HG03045 (cell line): ENCODE data around the gene DOCK11.
A peak's percentile ranks its signal among the peaks of the same experiment; 100 is the strongest.
"Not testable (repeated sequence)": the region's sequence is repeated elsewhere in the genome, so short reads cannot be mapped to it uniquely, and the experiment has no call there.

Experiments used
- ATAC-seq: cut with Tn5 transposase; IDR thresholded peaks from one replicate; pipeline ENCODE4 v1.9.1; 2021; ENCODE audit warnings: mild to moderate bottlenecking, moderate library complexity; ENCODE audit not compliant: unreplicated experiment

DOCK11 gene

GRCh38 chrX:118682258-118683014 is 186.8 kb downstream of the DOCK11 start:
- no peak for ATAC-seq

GRCh38 chrX:118685393-118685792 is 189.8 kb downstream of the DOCK11 start:
- ATAC-seq: no peak

- no peak for ATAC-seq
These were observed 193.3 kb downstream of the DOCK11 start for GRCh38 chrX:118688935-118689334.

GRCh38 chrX:118693843-118694242 is 198.2 kb downstream of the DOCK11 start:
- ATAC-seq: no peak

- ATAC-seq: no peak
These were observed 199.0 kb downstream of the DOCK11 start for GRCh38 chrX:118694638-118695037.

- no peak for ATAC-seq
These were observed 203.0 kb downstream of the DOCK11 start for GRCh38 chrX:118698516-118699170.

DNA sequence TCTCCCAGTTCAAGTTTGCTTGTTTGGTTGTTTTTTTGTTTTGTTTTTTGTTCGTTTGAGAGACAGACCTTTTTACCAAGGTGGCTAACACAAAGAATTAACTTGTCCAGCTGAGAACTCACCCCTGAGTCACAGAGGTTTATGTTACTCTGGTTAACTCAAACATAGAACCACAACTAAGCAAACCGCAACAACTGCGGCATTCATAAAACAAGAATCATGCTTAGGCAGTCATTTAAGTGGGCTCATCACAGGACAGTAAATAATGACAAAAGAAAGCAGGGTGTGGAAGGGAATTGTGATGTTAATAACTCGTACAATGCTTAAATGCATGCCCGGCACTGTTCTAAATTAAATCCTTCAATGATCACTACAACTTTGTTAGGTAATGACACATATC is 207.1 kb downstream of the DOCK11 start:
- no peak for ATAC-seq

DNA sequence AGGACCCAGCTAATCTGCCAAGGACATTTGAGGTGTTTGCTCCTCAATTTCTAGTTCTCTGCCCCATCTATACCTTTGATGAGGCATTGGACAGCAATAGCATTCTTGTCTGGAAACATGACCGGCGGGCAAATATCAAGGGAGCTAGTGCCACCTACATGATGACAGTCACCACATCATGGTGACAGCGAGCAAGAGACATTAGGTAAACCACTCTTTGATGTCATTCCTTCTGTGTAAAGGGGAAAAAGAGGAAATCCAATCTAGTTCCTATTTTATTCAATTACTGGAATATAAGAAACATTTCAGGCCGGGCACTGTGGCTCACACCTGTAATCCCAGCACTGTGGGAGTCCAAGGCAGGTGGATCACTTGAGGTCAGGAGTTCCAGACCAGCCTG is 211.1 kb downstream of the DOCK11 start:
- no peak for ATAC-seq

GRCh38 chrX:118714521-118714920 is 218.9 kb downstream of the DOCK11 start:
- ATAC-seq: no peak

DNA sequence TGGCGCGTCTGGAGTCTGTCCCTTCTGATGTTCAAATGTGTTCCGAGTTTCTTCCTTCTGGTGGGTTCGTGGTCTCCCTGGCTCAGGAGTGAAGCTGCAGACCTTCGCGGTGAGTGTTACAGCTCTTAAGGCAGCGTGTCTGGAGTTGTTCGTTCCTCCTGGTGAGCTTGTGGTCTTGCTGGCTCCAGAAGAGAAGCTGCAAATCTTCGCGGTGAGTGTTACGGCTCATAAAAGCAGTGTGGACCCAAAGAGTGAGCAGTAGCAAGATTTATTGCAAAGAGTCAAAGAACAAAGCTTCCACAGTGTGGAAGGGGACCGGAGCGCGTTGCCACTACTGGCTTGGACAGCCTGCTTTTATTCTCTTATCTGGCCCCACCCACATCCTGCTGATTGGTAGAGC is 220.3 kb downstream of the DOCK11 start:
- not testable (repeated sequence) for ATAC-seq

DNA sequence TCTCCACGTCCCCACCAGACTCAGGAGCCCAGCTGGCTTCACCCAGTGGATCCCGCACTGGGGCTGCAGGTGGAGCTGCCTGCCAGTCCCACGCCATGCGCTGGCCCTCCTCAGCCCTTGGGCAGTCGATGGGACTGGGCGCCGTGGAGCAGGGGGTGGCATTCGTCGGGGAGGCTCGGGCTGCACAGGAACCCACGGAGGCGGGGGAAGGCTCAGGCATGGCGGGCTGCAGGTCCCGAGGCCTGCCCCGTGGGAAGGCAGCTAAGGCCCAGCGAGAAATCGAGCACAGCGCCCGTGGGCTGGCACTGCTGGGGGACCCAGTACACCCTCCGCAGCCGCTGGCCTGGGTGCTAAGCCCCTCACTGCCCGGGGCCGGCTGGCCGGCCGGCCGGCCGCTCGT is 221.2 kb downstream of the DOCK11 start:
- not testable (repeated sequence) for ATAC-seq

DNA sequence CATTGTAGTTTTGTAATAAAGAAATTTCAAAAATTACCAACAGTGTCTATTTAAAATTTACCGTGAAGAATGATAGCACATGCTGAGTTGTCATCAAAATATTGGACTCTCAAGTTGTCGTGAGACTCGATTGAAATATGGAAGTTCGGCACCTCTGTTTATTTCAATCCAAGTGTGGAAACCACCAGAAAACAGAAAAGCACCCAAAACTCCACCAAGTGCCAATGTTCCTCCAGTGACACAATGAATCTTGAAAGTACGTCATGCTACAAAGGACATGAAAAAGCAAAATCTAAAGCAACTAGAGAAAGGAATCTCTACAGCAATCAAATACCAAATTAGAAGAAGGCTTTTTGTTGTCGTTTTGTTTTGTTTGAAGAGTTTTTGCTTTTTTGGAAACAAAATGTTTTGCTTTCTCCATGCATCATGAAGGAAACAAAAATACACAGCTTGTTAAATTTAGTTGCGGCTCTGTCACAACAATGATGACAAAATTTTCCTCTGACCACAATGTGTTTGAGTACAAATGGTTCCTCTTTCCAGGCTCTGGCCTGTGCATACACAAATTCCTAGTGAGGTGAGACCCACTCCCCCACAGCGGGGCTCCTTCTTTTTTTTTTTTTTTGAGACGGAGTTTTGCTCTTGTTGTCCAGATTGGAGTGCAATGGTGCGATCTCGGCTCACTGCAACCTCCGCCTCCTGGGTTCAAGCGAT is 222.2 kb downstream of the DOCK11 start:
- ATAC-seq: no peak

- ATAC-seq: no peak
These were observed 223.1 kb downstream of the DOCK11 start for GRCh38 chrX:118718737-118719136.

DNA sequence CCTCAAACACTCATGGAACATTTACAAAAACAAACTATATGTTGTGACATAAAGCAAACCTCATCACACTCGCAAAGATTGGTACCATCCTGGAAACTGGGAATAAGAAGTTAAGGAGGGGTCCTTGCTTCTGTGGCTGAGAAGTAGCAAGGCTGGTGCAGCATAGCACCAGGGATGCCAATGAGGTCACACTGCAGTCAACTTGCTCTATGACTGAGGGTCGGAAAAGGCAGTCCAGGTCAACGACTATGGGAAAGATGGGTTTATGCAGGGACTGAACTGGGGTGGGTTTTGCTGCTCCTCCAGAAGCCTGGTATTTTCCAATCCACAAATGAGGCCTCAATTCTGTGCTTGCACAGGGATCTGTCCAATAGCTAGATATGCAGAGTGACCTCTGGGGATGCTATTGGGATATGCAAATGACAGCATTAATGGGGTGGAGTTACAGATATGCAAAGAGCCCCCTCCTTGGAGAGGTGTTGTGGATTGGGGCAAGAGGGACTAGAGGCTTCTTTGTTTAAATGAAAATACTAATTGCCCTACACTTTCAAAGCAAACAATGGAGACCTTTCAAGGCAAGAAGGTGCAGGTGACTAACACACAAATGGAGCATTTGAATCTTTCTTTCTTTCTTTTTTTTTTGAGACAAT is 224.6 kb downstream of the DOCK11 start:
- ATAC-seq: no peak

- no peak for ATAC-seq
These were observed 227.8 kb downstream of the DOCK11 start for GRCh38 chrX:118723376-118723775.

DNA sequence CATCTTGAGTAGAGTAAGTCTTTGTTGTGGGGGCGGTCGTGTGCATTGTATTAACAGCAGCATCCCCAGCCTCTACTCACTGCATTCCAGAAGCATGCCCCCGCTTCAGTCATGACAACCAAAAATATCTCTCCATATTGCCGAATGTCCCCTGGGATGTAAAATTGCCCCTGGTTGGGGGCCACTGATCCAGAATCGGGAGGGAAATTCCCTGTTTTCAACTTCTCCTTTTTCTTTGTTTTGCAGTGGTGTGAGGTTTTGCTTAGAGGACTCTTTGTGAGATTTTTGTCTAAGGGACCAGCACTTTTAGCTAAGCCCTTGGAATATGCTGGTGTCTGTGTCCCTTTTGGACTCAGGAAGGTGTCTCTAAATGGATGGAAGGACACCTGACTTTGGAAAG is 228.8 kb downstream of the DOCK11 start:
- no peak for ATAC-seq

GRCh38 chrX:118724775-118725174 is 229.2 kb downstream of the DOCK11 start:
- ATAC-seq: no peak

DNA sequence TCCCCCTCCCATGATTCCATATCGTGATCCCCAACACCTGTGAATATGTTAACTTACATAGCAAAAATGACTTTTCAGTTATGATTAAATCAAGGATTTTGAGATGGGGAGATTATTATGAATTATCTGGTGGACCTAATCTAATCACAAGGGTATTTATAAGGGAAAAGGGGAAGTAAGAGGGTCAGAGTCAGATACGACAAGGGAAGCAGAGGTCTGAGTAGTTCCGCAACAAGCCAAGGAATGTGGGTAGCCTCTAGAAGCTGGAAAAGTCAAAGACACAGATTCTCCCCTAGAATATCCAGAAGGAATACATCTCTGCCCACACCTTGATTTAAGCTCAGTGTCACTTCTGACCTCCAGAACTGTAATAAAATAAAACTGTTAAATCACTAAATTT is 230.8 kb downstream of the DOCK11 start:
- ATAC-seq: no peak

GRCh38 chrX:118726887-118727685 is 231.5 kb downstream of the DOCK11 start, which contains the start of gene IL13RA1:
Gene IL13RA1, plus strand, starts transcription at chrX:118727606. Its CDS starts 33 bp downstream, at chrX:118727639.
- peak; percentile 78 for ATAC-seq

GRCh38 chrX:118727686-118728339 is 232.2 kb downstream of the DOCK11 start:
- ATAC-seq: peak; percentile 25
